Non-pigmented ciliary epithelial cell (primary cell): ENCODE data around the gene BHMT.
"Not testable (repeated sequence)": the region's sequence is repeated elsewhere in the genome, so short reads cannot be mapped to it uniquely, and the experiment has no call there.

Experiments
- DNase-seq: peaks from one replicate; pipeline ENCODE4 v3.0.0-alpha.2; 2010; ENCODE audit warnings: low read depth

The BHMT gene

DNA sequence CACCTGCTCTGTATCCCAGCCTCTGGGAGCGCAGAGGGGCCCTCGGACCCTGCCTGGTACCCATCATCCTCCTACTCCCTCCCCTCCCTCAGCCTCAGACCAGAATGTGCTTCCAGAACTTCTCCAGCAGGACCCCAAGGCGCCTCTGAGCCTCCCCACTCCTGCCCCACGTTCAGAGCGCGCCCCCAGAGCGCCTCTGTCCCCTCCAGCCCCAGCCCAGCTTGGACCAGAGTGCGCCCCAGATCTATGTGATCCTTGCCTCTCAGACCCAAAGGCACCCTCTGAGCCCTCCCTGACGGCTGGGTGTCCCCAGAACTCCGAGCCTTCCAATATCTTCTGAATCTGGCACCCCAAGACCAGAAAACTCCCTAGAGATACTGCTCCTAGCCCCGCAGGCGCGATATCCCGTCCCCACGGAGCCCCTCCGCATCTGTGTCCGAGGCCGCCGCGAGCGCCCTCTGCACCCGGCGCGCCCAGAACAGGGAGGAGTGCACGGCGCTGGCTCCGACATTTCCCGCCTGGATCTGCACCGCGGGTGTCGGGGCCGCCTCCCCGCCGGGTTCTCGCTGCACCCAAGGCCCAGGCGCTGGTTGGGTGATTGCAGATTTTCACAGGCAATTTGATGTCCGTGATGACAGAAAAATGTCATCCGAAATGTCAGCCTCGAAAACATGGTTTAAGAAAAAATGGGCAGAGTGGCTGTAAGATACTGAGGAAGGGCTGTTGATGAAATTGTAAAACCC is 522 bp downstream of the BHMT start:
- DNase-seq = no peak

DNA sequence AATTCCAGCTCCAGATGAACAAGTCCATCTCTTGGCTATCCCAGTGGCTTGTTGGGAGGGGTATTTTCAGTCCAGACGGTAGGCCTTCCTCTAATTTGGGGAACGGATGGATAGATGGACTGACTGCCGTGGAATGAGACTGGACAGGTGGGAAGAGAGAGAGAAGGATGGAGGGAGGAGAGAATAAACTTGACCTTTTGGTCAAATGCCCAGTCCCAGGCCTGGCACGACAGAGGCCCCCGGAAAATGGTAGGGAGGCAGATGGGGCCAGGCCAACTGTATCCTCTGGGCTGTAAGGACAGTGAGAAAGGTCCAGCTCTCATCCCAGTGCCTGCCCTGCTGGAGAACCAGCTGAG is 1.1 kb downstream of the BHMT start:
- no peak for DNase-seq

DNA sequence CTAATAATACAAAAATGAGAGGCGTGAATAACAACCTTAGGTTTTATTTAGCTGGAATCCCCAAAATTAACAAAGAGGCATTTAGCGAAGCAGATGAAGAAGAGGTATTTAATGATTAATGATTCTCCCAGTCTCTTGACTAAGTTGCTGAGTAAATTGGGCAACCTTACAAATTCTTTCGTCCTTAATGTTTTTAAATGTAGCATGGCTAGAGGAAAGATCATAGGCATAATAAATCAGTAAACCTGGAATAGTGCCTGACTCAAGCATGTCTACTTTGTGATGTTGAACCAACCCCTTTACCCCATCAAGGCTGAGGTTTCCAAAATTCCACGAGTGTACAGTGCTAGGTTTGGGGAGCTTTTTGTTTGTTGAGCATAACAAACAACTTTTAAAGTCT is 7.9 kb downstream of the BHMT start:
- no peak for DNase-seq

DNA sequence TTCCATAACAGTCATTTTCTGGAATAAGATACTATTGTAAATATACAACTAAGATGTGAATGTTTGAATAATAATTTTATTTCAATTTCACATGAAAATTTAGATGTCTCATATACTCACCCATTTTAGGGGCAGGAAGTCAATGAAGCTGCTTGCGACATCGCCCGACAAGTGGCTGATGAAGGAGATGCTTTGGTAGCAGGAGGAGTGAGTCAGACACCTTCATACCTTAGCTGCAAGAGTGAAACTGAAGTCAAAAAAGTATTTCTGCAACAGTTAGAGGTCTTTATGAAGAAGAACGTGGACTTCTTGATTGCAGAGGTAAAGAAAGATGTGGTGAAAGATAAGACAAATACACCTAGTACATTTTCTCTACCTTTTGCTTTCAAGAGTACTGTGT is 8.6 kb downstream of the BHMT start:
- no peak for DNase-seq

DNA sequence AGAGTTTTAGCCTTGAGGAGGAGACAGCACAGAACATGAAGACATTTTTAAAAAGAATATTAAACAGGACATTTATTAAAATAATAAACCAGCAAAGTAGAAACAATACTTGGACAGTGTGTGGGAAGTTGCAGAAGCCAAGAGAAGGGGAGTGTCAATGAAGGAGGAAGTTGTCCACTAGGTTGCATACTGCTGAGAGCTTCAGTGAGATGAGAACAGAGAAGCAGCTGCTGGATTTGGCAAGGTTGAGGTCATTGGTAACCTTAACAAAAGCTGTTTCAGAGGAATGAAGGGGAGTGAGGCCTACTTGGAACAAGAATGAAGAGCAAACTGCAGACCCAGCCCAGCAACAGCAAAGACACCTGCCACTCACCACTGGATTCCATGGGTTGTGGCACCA is 11.4 kb downstream of the BHMT start:
- DNase-seq = no peak

DNA sequence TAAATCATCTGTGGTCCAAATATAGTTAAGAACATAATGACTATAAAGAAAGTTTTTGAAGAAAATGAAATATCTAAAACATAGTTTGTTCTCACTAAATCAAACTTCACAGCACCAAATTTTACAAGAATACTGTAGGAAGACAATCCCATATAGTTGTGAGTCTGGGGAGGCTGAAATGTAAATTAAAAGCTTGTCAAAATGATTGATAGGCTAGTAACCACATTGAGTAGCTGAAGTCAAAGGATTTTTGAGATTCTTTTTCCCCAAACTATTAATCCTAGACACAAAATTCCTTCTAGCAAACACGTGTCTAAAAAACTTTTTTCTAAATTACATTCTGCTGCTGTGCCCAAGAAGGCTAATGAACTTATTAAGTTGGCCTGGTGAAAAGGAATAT is 13.0 kb downstream of the BHMT start:
- DNase-seq = no peak

DNA sequence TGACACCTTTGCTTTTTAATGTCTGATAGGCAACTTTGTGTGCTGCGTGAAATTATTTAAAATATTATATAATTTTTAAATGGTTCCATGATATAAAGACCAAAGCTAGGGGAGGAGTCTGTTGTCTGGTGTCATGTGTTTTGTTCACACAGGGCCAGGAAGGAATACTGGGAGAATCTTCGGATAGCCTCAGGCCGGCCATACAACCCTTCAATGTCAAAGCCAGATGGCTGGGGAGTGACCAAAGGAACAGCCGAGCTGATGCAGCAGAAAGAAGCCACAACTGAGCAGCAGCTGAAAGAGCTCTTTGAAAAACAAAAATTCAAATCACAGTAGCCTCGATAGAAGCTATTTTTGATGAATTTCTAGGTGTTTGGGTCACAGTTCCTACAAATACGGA is 19.2 kb downstream of the BHMT start:
- DNase-seq = no peak

DNA sequence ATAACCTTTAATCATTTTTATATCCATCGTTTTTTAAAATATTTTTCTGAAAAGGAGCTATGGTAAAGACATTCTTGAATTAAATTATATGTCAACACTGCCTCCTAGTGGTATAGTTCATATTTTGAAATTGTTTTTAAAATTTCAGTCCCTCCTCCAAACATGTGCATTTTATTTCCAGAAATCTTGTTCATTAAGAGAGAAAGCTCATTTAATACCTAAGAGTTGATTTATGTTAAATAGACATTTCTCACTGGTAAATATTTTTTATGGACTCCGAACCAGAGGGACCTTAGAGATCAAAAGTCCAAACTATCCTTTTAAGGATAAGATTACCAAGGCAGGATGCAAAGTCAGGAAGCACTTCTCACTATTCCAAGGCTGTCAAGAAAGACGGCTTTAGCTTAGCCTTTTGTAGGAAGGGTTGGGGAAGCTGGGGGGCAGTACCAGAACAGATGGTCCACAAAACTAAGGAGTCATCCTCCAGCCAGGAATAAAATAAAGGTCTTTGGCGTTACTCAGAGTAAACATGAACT is 21.6 kb downstream of the BHMT start:
- DNase-seq = no peak

DNA sequence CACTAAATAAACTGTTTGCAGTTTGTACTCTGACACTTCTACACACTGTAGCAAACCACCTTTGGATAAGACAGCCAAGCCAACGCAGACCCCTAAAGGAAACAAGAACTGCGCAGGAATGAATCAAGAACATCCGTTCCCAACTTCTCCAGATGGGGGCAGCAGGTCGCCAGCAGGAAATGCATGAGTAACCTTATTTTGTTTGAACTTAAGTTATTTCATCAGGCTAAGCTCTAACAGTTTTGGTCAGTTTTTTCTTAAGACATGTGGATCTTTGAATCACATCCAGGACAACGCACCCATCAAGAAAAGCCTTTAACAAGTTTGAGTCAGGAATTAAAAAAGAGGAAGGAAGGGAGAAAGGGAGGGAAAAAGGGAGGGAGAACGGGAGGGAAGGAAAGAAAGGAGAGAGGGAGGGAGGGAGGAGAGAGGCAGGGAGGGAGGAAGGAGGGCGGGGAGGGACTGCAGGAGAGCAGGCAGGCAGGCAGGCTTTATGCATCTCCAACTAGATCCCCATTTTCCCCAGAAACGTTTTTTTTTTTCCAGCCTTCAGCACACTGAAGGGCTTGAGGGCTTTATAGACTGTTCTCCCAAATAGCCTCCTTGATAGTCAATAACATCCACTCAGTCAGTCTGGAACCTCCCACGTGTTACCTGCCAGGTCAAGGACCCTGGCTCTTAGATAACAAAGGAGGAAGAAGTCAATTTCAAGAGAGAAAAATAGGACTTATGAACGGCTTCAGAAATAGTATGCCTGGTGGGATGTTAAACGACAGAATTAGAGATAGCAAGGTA is 22.2 kb downstream of the BHMT start:
- peak; percentile 54 for DNase-seq

DNA sequence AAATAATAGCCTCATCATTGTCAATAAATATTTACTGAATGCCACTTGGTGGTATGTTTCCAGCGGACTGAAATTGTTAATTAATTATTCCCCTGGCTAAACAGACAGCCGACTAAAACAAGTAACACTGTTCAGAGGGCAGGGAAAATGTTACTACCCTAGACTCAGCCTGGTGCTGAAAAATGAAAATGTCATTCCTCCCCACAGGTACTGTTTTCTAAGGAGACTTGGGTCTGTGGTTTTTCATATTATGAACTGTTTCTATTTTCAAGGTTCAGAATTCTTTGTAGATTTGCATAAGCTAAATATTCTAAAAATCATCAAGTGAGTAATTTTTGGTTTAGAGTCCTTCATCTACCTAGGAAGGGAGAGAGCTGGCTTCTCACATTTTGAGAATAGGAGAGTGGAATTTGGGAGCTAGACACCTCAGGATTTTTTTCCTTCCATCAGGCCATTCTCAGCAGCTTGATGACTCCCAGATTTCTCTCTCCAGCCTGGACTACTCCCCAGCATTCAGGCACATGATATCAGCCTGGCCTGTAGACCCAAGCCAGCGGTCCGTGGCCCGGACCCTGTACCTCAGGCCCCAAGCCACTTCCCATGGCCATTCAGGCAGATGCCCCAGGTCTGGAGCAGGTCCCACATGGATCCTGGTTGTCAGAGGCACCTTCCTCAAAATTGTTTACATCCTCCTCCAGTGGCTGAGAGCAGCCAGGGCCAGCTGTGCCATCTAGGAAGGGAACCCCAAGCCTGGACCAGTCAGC is 24.4 kb downstream of the BHMT start:
- no peak for DNase-seq

DNA sequence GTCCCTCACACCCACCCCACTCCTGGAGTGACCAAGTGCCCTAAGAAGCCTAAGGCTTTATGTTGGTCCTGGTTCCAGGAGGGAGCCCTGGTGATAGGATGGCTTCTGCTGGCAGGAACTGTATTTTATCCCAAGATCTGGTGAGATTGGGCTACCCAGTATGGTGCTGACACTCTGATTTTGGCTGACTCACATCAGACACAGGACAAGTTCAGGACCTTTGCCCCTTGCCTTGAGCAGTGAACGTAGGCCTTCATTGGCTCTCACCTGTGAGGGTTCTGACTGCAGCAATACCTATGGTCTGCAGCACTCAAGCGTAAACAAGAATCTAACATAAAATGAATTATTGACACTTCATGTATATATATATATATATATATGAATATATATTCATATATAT is 25.0 kb downstream of the BHMT start:
- DNase-seq = no peak

DNA sequence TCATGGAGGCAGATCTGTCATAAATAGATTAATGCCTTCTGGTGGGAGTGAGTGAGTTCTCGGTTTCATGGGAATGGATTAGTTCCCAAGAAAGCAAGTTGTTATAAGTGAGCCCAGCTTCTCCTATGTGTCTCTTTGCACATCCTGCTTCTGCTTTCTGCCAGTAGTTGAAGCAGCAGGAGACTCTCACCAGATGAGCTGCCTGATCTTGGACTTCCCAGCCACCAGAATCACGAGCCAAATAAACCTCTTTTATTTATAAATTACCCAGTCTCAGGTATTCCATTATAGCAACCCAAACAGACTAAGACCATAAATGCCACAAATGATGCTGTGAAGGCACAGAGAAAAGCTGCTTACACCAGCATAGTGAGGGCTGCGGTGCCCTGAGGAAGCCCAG is 28.9 kb downstream of the BHMT start:
- no peak for DNase-seq

DNA sequence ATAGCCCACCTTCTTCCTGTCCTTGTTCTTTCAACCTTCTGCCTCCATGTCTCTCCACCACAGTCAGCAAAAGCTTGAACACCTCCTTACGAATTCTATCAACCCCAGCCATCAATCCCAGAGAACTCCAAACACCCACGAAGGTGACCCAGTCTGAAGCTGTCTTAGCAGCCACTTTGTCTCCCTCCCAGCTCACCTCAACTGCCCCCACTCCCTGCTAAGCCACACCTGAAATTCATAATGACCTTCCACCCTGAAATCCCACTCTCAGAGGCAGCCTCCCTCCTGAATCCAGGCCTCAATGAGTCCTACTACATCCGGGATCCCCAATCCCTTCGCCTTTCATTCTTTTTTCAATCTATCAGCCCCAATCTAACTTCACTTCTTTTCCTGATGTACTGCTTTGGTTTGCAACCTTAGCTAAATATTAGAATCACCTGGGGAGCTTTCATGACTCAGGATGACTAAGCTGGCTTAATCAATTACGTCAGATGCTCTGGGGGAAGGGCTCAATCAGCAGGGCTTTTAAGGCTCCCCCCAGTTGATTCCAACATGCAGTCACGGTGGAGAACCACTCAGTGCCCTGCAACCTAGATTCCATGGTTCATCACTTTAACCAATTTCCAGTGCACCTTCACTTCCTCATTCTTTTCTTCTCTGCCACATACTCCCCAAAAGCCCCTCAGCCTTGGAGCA is 32.2 kb downstream of the BHMT start:
- peak; percentile 37 for DNase-seq

DNA sequence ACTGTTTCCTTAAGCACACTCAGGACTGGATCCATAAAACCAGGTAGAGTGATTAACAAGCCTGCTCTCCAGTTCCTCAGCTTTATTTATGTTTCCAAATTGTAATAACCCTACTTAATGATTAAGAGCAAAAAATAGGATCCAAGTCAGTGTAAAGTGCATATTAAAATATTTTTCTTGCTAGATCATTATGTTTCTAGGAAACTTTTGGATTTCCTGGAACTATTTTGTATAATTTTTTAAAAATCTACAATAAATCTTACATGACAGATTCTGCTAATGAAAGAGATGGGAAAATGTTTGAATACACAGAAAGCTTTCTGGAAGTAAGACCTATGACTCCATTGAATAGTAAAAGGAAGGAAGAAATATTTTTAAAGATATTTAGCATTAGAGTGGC is 35.5 kb downstream of the BHMT start:
- no peak for DNase-seq

DNA sequence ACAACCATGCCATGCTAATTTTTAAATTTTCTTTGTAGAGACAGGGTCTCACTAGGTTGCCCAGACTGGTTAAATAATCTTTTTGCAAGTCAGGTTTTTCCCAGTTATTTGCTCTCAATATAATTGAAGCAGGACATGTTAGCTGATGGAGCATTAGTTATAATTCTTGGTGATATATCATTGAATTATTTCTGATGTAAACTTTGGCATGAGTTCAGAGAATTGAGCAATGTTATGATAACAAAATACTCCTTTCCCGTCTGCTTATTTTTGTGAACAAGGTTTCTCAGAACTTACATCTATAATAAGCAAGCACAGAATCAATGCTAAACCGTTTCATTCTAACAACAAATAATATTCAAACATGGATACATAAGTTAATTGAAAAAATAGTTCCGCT is 37.8 kb downstream of the BHMT start:
- DNase-seq = peak; percentile 43

DNA sequence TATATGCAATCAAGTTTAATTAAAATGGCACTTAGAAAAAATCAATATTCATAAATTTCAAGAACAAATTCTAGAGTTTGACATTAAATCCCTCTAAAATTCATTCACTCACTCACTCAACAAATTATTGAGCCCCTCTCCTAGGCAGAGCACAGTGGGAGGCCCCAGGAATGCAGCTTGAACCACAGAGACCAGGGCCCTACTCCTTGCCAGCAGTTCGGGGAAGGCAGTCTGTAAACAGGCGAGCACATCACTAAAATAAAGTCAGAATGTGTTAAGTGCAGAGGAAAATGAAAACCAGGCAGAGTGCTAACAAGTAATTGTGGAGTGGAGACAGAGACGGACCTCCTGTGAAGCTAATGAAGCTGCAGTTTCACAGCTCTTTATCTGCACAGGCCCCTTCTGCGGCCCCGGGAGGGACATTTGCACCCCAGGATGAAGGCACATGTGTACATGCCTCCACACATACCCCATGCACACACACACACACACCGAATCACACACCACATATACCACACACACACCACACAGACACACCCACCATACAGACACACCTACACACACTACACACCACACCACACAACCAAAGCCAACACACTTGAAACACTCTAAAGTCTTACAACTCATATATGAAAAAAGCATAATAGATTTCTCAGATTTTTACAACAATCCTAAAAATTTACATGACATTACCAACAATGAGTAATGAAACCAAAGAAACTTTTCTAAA is 40.5 kb downstream of the BHMT start:
- DNase-seq = no peak

DNA sequence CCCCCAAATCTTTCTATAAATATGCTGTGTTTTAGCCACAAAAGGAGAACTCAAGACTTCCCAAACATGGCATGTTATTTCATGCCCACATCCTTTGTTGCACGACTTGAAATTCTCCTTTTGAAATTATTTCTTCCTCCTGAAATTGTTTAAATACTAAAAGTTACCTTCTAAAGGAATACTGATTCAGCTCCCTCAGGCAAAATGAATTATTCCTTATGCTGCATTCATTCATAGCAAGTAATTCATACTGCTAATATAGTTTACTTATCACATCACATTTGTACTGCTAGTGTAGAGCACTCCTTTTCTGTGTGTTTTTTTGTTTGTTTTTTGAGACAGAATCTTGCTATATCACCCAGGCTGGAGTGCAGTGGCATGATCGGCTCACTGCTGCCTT is 45.7 kb downstream of the BHMT start:
- no peak for DNase-seq

DNA sequence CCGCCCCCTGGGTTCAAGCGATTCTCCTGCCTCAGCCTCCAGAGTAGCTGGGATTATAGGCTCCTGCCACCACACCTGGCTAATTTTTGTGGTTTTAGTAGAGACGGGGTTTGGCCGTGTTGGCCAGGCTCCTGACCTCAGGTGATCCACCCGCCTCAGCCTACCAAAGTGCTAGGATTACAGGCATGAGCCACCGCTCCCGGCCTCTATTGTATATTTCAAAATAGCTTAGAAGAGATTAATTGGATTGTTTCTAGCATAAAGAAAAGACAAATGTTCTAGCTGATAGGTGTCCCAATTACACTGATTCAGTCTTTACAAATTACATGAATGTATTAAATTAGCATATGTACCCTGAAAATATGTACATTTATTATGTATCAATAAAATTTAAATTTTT is 50.0 kb downstream of the BHMT start:
- not testable (repeated sequence) for DNase-seq

DNA sequence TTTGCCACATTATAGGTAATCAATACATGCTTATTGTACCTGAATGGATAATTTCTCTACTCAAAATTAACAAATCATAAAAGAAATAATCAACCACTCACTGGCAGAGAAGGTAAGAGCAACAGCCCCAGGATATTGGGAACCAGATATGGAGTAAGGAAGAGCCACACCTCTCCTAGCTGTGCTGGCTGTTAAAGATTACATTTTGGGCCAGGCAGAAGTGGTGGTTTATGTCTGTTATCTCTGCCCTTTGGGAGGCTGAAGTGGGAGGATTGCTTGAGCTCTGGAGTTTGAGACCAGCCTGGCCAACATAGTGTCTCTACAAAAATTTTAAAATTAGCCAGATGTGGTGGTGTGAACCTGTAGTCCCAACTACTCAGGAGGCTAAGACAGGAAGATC is 56.4 kb downstream of the BHMT start:
- DNase-seq = no peak

DNA sequence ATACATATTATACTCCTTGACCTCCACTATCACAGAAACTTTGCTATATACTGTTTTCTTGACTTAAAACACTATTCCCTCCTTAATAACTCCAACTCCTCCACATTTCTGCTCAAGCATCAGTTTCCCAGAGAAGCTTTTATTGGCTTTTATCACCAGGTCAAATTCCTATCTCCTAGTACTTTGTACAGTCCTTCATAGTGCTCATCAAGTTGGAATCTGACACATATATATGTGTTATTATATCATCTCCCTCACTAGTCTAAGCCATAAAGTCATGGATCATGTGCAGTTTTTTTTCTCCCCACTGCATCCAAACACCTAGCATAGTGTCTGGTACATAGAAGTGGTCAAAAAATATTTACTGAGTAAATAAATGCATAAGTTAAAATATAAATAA is 59.1 kb downstream of the BHMT start:
- no peak for DNase-seq

DNA sequence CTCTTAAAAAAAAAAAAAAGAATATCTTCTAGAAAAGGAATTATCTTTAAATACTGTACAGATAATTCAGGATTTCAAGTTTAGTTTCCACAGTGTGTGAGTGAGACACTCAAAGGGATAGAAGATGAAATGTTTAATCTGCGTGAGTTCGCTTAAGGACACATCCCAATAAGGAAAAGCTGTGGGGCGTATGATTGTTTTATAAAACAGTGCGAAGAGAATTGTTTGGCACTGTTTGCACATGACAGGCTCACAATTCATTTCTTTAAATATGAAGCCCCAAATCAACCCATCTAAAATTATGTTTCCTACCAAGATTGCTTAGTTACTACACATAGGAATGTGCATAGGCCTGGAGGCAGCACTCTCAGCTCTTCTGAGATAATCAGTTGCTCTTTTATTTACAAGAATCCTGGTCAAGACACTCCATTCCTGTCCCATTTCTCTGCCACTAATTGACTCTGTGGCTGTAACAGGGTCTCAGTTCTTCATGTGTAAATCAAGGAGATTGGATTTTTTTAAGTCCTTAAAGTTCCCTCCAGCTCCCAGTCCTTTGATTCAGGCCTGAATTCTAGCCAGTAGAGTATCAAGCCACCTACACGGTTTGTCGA is 60.1 kb downstream of the BHMT start:
- no peak for DNase-seq
